Neural cell (in vitro differentiated cells): ENCODE measurements around the gene MAP6. TPM values are rescaled to one million over a fixed set of nuclear protein-coding genes. Genes with fewer than 3 reads are reported as not detected.
A peak's percentile ranks its signal among the peaks of the same experiment; 100 is the strongest.

Experiments used
- H2AFZ ChIP-seq: fragments of 200-600, 300-800 bp; sonication (generic), shearing (Covaris generic); 2 replicates; pipeline ENCODE4 v1.6.0; 2014; ENCODE audit warnings: low read depth, mild to moderate bottlenecking, antibody characterized with exemption, low read length, moderate library complexity
- H3F3A ChIP-seq: fragments of 200-600 bp; shearing (Covaris generic); 2 replicates; pipeline ENCODE4 v1.6.1; 2016; ENCODE audit warnings: mild to moderate bottlenecking, moderate library complexity, mixed read lengths, antibody characterized with exemption, low read length; ENCODE audit not compliant: insufficient read depth, poor library complexity, severe bottlenecking
- H3K27ac ChIP-seq: fragments of 200-600, 300-800 bp; sonication (generic), shearing (Covaris generic); 2 replicates; pipeline ENCODE4 v1.5.1; 2014; ENCODE audit warnings: mild to moderate bottlenecking, low read length, moderate library complexity
- H3K27me3 ChIP-seq: fragments of 300-800, 200-600 bp; sonication (generic), shearing (Covaris generic); 2 replicates; pipeline ENCODE4 v1.6.0; 2014; ENCODE audit warnings: mild to moderate bottlenecking, low read depth, low read length, moderate library complexity; ENCODE audit not compliant: insufficient read depth
- H3K36me3 ChIP-seq: fragments of 300-800, 200-600 bp; sonication (generic), shearing (Covaris generic); 2 replicates; pipeline ENCODE4 v1.5.1; 2014; ENCODE audit warnings: mild to moderate bottlenecking, antibody characterized with exemption, low read length, moderate library complexity; ENCODE audit not compliant: insufficient read depth
- H3K4me2 ChIP-seq: fragments of 300-800, 200-600 bp; sonication (generic), shearing (Covaris generic); 2 replicates; pipeline ENCODE4 v1.6.0; 2014; ENCODE audit warnings: mild to moderate bottlenecking, low read length
- H3K4me3 ChIP-seq: fragments of 300-800, 200-600 bp; sonication (generic), shearing (Covaris generic); 2 replicates; pipeline ENCODE4 v1.5.1; 2014; ENCODE audit warnings: mild to moderate bottlenecking, low read length, moderate library complexity
- H3K79me2 ChIP-seq: fragments of 200-600 bp; shearing (Covaris generic); replicated peaks from 2 replicates; pipeline ENCODE4 v1.6.0; 2014; ENCODE audit warnings: mild to moderate bottlenecking, low read length, moderate library complexity; ENCODE audit not compliant: insufficient read depth
- H3K9ac ChIP-seq: fragments of 300-800, 200-600 bp; sonication (generic), shearing (Covaris generic); 2 replicates; pipeline ENCODE4 v1.6.1; 2016; ENCODE audit warnings: mild to moderate bottlenecking, low read length, mixed read lengths
- H3K9me2 ChIP-seq: fragments of 200-600 bp; shearing (Covaris generic); 2 replicates; pipeline ENCODE4 v1.6.1; 2016; ENCODE audit warnings: mild to moderate bottlenecking, low read length, mixed read lengths; ENCODE audit not compliant: insufficient read depth
- H3K9me3 ChIP-seq: fragments of 200-600, 300-800 bp; sonication (generic), shearing (Covaris generic); 2 replicates; pipeline ENCODE4 v1.6.1; 2016; ENCODE audit warnings: mild to moderate bottlenecking, mixed run types, low read length, moderate library complexity, mixed read lengths
- H4K20me1 ChIP-seq: fragments of 200-600 bp; shearing (Covaris generic); 2 replicates; pipeline ENCODE4 v1.6.1; 2016; ENCODE audit warnings: mild to moderate bottlenecking, mixed run types; ENCODE audit not compliant: insufficient read depth
- CTCF ChIP-seq: fragments of 450-650 bp; IDR thresholded peaks from 2 replicates; pipeline ENCODE4 v1.5.1; 2014; ENCODE audit warnings: antibody characterized with exemption, mild to moderate bottlenecking, moderate library complexity; ENCODE audit not compliant: poor library complexity, severe bottlenecking
- EP300 ChIP-seq: fragments of 450-650 bp; conservative IDR thresholded peaks from 2 replicates; pipeline ENCODE4 v1.6.1; 2014; ENCODE audit warnings: antibody characterized with exemption, mild to moderate bottlenecking, moderate library complexity; ENCODE audit not compliant: poor library complexity, severe bottlenecking
- EZH2 ChIP-seq: fragments of 200-600, 300-800 bp; shearing (Covaris generic), sonication (generic); IDR thresholded peaks from 2 replicates; pipeline ENCODE4 v1.6.1; 2014; ENCODE audit warnings: antibody characterized with exemption, low read length, borderline replicate concordance, mild to moderate bottlenecking; ENCODE audit not compliant: insufficient read depth, poor library complexity, severe bottlenecking
- MXI1 ChIP-seq: fragments of 450-650 bp; conservative IDR thresholded peaks from 2 replicates; pipeline ENCODE4 v1.6.1; 2014; ENCODE audit warnings: antibody characterized with exemption, mild to moderate bottlenecking; ENCODE audit not compliant: poor library complexity, severe bottlenecking
- POLR2AphosphoS5 ChIP-seq: IDR thresholded peaks from 2 replicates; pipeline ENCODE4 v1.6.1; 2012
- RAD21 ChIP-seq: fragments of 450-650 bp; conservative IDR thresholded peaks from 2 replicates; pipeline ENCODE4 v1.6.1; 2014; ENCODE audit warnings: antibody characterized with exemption, mild to moderate bottlenecking, moderate library complexity
- REST ChIP-seq: IDR thresholded peaks from 2 replicates; pipeline ENCODE4 v1.6.1; 2012; ENCODE audit warnings: borderline replicate concordance
- SMC3 ChIP-seq: fragments of 450-650 bp; conservative IDR thresholded peaks from 2 replicates; pipeline ENCODE4 v1.6.1; 2014; ENCODE audit warnings: antibody characterized with exemption, mild to moderate bottlenecking, moderate library complexity; ENCODE audit not compliant: poor library complexity
- TAF1 ChIP-seq: IDR thresholded peaks from 2 replicates; pipeline ENCODE4 v1.6.1; 2012; ENCODE audit warnings: low read depth
- polyA plus RNA-seq: library from polyadenylated mRNA; depleted of rRNA; stranded (reverse); fragments of >200 nt; gene quantifications from 2 replicates; pipeline ENCODE4 v1.2.3, GENCODE V29; 2014

Gene MAP6
- polyA plus RNA-seq, 1 donor from 2014 or later: 178 TPM

DNA sequence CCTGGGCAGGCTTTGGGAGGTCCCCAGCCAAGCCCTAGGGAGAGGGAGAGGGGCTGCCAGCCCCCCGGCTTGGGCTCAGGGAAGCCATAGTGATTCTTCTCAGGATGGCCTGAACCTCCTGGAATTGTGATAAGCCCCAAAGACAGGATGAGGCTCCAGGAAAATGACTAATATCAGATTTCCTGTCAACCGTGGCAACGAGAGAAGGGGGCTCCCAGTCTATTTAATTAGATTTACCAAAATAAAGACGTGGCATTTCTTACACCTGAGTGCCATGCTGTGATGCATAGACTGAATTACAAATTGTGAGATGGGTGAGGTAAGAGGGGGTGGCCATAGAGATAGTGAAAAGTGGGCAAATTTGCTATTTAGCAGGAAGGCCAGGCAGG is 86.3 kb downstream of the MAP6 start:
- Histone ChIP-seq H3K9me2 (no peaks in the 10 kb centered on the region), H3F3A (peaks cover 3% of the 10 kb centered on the region), H3K36me3 (no peaks in the 10 kb centered on the region), H3K79me2 (no peaks in the 10 kb centered on the region), H3K4me3 (peak overlapping the region; percentile 78), H4K20me1 (no peaks in the 10 kb centered on the region), H3K9ac (peak overlapping the region; percentile 97), H3K27ac (peak overlapping the region; percentile 90), H3K4me2 (no peak overlapping the region), H2AFZ (peak overlapping the region; percentile 88), H3K9me3 (no peaks in the 10 kb centered on the region), H3K27me3 (no peaks in the 10 kb centered on the region)
- TF ChIP-seq CTCF (no peak), EP300 (no peak), REST (no peak), RAD21 (no peak), MXI1 (no peak), EZH2 (no peak), POLR2AphosphoS5 (no peak), SMC3 (no peak), TAF1 (no peak)

- Histone ChIP-seq H2AFZ (no peak overlapping the region), H3K9me2 (no peaks in the 10 kb centered on the region), H3K27me3 (no peaks in the 10 kb centered on the region), H3K4me2 (no peak overlapping the region), H3K36me3 (no peaks in the 10 kb centered on the region), H4K20me1 (no peaks in the 10 kb centered on the region), H3K27ac (no peak overlapping the region), H3K9me3 (no peaks in the 10 kb centered on the region), H3F3A (peaks cover 3% of the 10 kb centered on the region), H3K9ac (no peak overlapping the region), H3K79me2 (no peaks in the 10 kb centered on the region), H3K4me3 (no peak overlapping the region)
- no peak for TF ChIP-seq EP300
- TF ChIP-seq CTCF: no peak
- no peak for TF ChIP-seq MXI1
- TF ChIP-seq POLR2AphosphoS5: no peak
Measured at GRCh38 chr11:75579841-75580240, 89.0 kb downstream of the MAP6 start.
